Cardiac fibroblast (primary cell): ENCODE data around the gene TM2D1.

Experiments used
- DNase-seq, 2 donors: peaks; one replicate each; pipeline versions ENCODE4 v3.0.0 to v3.0.0-alpha.2; 2010; ENCODE audit warnings: low read depth in 2 of 2
- H3K4me3 ChIP-seq, 2 donors: replicated peaks in 1 of 2; 1 replicate in 1 of 2; 2 replicates in 1 of 2; pipeline ENCODE4 v1.5.1; 2011; ENCODE audit warnings: low read depth in 2 of 2, low read length in 2 of 2, mild to moderate bottlenecking in 2 of 2, moderate library complexity in 1 of 2
- CTCF ChIP-seq: IDR thresholded peaks from one replicate; pipeline ENCODE4 v1.5.1; 2011; ENCODE audit warnings: low read depth, mild to moderate bottlenecking, low read length, inconsistent platforms

Gene TM2D1

GRCh38 chr1:61645476-61645875 lies 79.5 kb downstream of the TM2D1 start:
- TF ChIP-seq CTCF = no peak
- DNase-seq = no peak
- no peak overlapping the region for H3K4me3 ChIP-seq

- no peak for DNase-seq
- no peak overlapping the region for H3K4me3 ChIP-seq
- TF ChIP-seq CTCF = no peak
Measured at GRCh38 chr1:61644303-61644702, 80.6 kb downstream of the TM2D1 start.

- no peak overlapping the region for H3K4me3 ChIP-seq
- no peak for DNase-seq
- TF ChIP-seq CTCF = no peak
Measured at GRCh38 chr1:61642475-61643232, 82.3 kb downstream of the TM2D1 start.

GRCh38 chr1:61641578-61642336 lies 83.2 kb downstream of the TM2D1 start:
- DNase-seq = peak; percentile 74 to 87
- peak; percentile 93 for TF ChIP-seq CTCF
- H3K4me3 ChIP-seq = peak overlapping the region; percentile 2

GRCh38 chr1:61640531-61641530 lies 84.1 kb downstream of the TM2D1 start:
- H3K4me3 ChIP-seq = no peak overlapping the region
- no peak for TF ChIP-seq CTCF
- DNase-seq = peak in 1 of 2 donors; percentile 44

- DNase-seq = no peak
- H3K4me3 ChIP-seq = no peak overlapping the region
- TF ChIP-seq CTCF = no peak
Measured at GRCh38 chr1:61639608-61640336, 85.2 kb downstream of the TM2D1 start.
